ENCODE results near the gene ATP11C. TPM values are rescaled to one million over a fixed set of nuclear protein-coding genes. Genes with fewer than 3 reads are reported as not detected.

The ATP11C gene
- total and polyA plus RNA-seq, 2 experiments from 2014 or later: 44.0 to 90.7 TPM

DNA sequence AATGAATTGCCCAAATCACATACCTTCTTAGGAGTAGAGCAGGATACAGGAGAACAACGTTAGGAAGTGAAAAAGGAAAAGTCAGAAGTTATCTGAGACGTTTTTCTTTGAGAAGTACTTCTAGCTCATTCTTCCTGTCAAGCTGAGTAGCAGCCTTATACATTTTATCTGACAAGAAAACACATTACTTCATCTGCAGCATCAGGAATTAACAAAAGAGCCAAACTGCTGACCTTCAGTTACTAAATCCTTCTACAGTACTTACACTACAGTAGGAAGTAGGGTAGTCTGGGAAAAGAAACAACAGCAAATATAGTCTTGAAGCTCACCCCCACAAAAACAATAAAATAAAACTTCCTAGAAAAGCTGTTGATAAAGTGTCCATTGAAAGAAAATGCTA is 57.0 kb downstream of the ATP11C start (continued):
- TF ChIP-seq POLR2AphosphoS5 (IDR thresholded peaks at IDR 0.05; ENCODE audit: low read depth): no peak
- no peak for TF ChIP-seq REST (IDR thresholded peaks at IDR 0.05; ENCODE audit: unreplicated experiment)
- no peak for TF ChIP-seq ZNF331 (CRISPR knock-in tag; IDR thresholded peaks at IDR 0.05; ENCODE audit: low read depth)
- TF ChIP-seq ZNF114 (CRISPR knock-in tag; IDR thresholded peaks at IDR 0.05): no peak

DNA sequence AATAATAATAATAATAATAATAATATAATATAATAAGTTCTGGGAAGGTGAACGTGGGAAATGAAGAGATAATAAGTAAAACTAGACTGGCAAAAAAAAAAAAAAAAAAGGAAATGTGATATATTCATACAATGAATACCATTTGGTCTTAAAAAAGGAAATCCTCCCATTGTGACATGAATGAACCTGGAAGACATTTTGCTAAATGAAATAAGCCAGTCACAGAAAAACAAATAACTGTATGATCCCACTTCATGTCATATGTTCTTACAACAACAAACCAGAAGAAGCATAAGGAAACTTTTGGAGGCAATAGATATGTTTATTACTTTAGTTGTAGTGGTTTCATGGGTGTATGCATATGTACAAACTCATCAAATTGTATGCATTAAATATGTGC is 63.1 kb downstream of the ATP11C start:
- no peaks in the 10 kb centered on the region for H3K4me1 ChIP-seq (ENCODE audit: insufficient read depth)
- no peaks in the 10 kb centered on the region for H3K36me3 ChIP-seq (ENCODE audit: insufficient read depth)
- TF ChIP-seq EZH2phosphoT487 (IDR thresholded peaks at IDR 0.05; ENCODE audit: unreplicated experiment): no peak
- no peak for TF ChIP-seq CREB1 (CRISPR knock-in tag; IDR thresholded peaks at IDR 0.05; ENCODE audit: low read depth)
- TF ChIP-seq ZNF331 (CRISPR knock-in tag; IDR thresholded peaks at IDR 0.05; ENCODE audit: low read depth): no peak
- TF ChIP-seq STAT1 (IDR thresholded peaks at IDR 0.05; ENCODE audit: unreplicated experiment): no peak
- TF ChIP-seq JUNB (IDR thresholded peaks at IDR 0.05; ENCODE audit: unreplicated experiment): no peak
- no peak for TF ChIP-seq REST (IDR thresholded peaks at IDR 0.05; ENCODE audit: unreplicated experiment)
- DNase-seq (ENCODE audit: low spot score) (no peak), ATAC-seq (no peak)
- H3K27me3 ChIP-seq (ENCODE audit: insufficient read depth): no peaks in the 10 kb centered on the region
- H3K9me2 ChIP-seq (ENCODE audit: insufficient read depth): no peaks in the 10 kb centered on the region
- H4K20me1 ChIP-seq (replicated peaks; ENCODE audit: insufficient read depth): no peaks in the 10 kb centered on the region; the same call in 1 of the 2 replicates
- H3K27ac ChIP-seq (ENCODE audit: low read depth): no peak overlapping the region
- no peak overlapping the region for H3K4me3 ChIP-seq
- Mint-ChIP-seq H3K27me3 (ENCODE audit: insufficient read depth, low read depth, poor library complexity) (no peaks in the 10 kb centered on the region), H3K27ac (no peak overlapping the region), H3K4me3 (no peak overlapping the region), H3K9me3 (no peaks in the 10 kb centered on the region), H3K36me3 (ENCODE audit: low read depth) (no peaks in the 10 kb centered on the region; the same call in 2 of the 3 replicates), H3K4me1 (peaks cover 3% of the 10 kb centered on the region; the same call in 2 of the 3 replicates)
- no peak overlapping the region for H3K4me2 ChIP-seq
- peaks cover 13% of the 10 kb centered on the region; the same call in 1 of the 2 replicates for H3K79me2 ChIP-seq (replicated peaks; ENCODE audit: insufficient read depth)
- H3F3A ChIP-seq (replicated peaks; ENCODE audit: low read depth): no peaks in the 10 kb centered on the region
- no peak overlapping the region for H2AFZ ChIP-seq

All from GM23338 (cell line).